ENCODE measurements around the gene SLC22A23. TPM values are rescaled to one million over a fixed set of nuclear protein-coding genes. Genes with fewer than 3 reads are reported as not detected.

The SLC22A23 gene
- total and polyA plus RNA-seq, 2 of the 4 experiments (the other 2 are of a cell fraction): 0.72 to 1.6 TPM

DNA sequence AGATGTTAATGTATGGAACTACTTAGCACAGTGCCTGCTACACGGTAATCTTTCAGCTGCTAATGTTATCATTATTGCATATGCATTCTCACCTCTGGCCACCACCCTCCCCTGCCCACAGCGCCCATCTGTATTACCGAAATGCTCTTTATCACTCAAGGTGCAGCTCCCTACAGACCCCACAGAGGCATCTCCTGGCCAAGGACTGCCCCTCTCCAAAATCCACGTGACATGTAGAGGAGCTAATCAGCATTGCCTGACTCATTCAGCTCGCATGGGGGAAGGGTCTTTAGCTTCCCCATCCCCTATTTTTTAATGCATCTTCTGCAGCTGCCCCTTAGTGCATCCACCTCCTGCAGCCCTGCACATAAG lies 41.8 kb downstream of the SLC22A23 start:
- no peak overlapping the region for H3K9ac ChIP-seq (ENCODE audit: low read depth, low read length)
- no peak overlapping the region for H2BK5ac ChIP-seq (ENCODE audit: low read depth, low read length, poor library complexity, severe bottlenecking)
- H4K8ac ChIP-seq (ENCODE audit: low read depth in 2 of 2, low read length in 2 of 2): no peak overlapping the region
- H2AK9ac ChIP-seq (replicated peaks; ENCODE audit: low read depth, low read length, poor library complexity): no peak overlapping the region
- WGBS, 2 experiments (ENCODE audit: extremely low coverage in 2 of 2, insufficient read length in 1 of 2): no CpG with 5 or more reads among the region's 5 CpGs
- no peak overlapping the region for H3K4me3 ChIP-seq (ENCODE audit: insufficient read depth, low read depth, low read length)
- H3K56ac ChIP-seq (ENCODE audit: extremely low read depth, insufficient read depth, low read length): no peak overlapping the region
- no peak overlapping the region for H3K4me2 ChIP-seq (ENCODE audit: low read depth, low read length)
- in situ Hi-C loops (cut with MboI; ENCODE audit: low sequenced_read_pairs) (no loop called here), intact Hi-C loops (cut with micrococcal nuclease) (loop anchor here (10.0 kb wide), 1 partner anchor 580 kb away; no protein-coding TSS in a partner anchor), dilution Hi-C loops (cut with HindIII; ENCODE audit: low sequenced_read_pairs, unreplicated experiment) (no loop called here)
- H2BK15ac ChIP-seq (ENCODE audit: low read depth, low read length): no peak overlapping the region
- POLR2A ChIA-PET (ENCODE audit: unreplicated experiment): interaction anchor here (0.6 kb wide), 1 partner anchor 17 kb away, joined by 4 read pairs; no protein-coding TSS in a partner anchor
- no peaks in the 10 kb centered on the region for H3K79me1 ChIP-seq (ENCODE audit: low read depth in 1 of 2, low read length in 2 of 2)
- no peak overlapping the region for H3K4ac ChIP-seq (ENCODE audit: low read depth, low read length)
- no peaks in the 10 kb centered on the region for H3K4me1 ChIP-seq (ENCODE audit: control insufficient read depth, insufficient read depth, low read length)
- DNase-seq (no peak), ATAC-seq (ENCODE audit: low read depth) (no peak)
- H3K18ac ChIP-seq (ENCODE audit: low read depth, low read length): no peak overlapping the region
- H4K20me1 ChIP-seq (ENCODE audit: insufficient read depth, low read length): no peaks in the 10 kb centered on the region
- H3K27me3 ChIP-seq (ENCODE audit: control insufficient read depth, insufficient read depth, low read length): peaks cover 31% of the 10 kb centered on the region
- CTCF ChIA-PET: no interaction called here
- no peaks in the 10 kb centered on the region for H3K9me1 ChIP-seq (ENCODE audit: insufficient read depth, low read length)
- H2BK20ac ChIP-seq (ENCODE audit: low read depth, low read length): no peak overlapping the region
- H3K9me3 ChIP-seq (ENCODE audit: control insufficient read depth, insufficient read depth, low read length): peaks cover 7% of the 10 kb centered on the region
- H3K14ac ChIP-seq (replicated peaks; ENCODE audit: low read depth, low read length): no peak overlapping the region
- no peak overlapping the region for H2AK5ac ChIP-seq (ENCODE audit: low read depth, low read length)
- no peak overlapping the region for H2BK120ac ChIP-seq (ENCODE audit: low read depth, low read length)
- TF ChIP-seq, protein P1, sequence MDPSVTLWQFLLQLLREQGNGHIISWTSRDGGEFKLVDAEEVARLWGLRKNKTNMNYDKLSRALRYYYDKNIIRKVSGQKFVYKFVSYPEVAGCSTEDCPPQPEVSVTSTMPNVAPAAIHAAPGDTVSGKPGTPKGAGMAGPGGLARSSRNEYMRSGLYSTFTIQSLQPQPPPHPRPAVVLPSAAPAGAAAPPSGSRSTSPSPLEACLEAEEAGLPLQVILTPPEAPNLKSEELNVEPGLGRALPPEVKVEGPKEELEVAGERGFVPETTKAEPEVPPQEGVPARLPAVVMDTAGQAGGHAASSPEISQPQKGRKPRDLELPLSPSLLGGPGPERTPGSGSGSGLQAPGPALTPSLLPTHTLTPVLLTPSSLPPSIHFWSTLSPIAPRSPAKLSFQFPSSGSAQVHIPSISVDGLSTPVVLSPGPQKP (IDR thresholded peaks at IDR 0.05; ENCODE audit: borderline replicate concordance, low read depth, low read length): no peak
- H2AFZ ChIP-seq (replicated peaks; ENCODE audit: low read length, poor library complexity): no peak overlapping the region
- BruUV-seq (replicated peaks): no TSS peak
- no peak overlapping the region for H4K5ac ChIP-seq (ENCODE audit: low read depth, low read length)
- no peak overlapping the region for H4K91ac ChIP-seq (ENCODE audit: insufficient read depth, low read depth, low read length)
- H3K36me3 ChIP-seq (ENCODE audit: control insufficient read depth, insufficient read depth, low read length): no peaks in the 10 kb centered on the region
- H3K27ac ChIP-seq (ENCODE audit: insufficient read depth, low read length): no peak overlapping the region
- H3K23ac ChIP-seq (ENCODE audit: low read depth, low read length): no peak overlapping the region
